ENCODE results near the gene CNFN.

The CNFN gene, protein sequence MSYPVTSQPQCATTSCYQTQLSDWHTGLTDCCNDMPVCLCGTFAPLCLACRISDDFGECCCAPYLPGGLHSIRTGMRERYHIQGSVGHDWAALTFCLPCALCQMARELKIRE

DNA sequence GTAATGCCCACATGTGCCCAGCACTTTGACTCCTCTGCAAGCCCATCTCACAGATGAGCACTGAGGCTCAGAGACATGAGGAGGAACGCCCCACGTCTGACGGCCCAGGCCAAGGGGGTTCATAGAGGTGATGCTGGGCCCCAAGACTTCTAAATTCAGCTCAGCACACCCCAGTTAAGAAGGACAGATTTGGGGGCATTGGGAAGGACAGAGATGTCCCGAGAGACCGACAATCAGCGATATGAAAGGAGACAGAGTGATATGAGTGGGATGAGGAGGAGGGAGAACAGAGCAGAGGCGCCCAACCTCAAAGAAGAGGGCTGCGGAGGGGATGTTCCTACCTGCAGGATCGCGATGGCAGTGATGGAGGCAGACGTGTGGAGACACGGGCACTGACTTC is at the start of gene CNFN:
Gene CNFN (minus strand): TSS at position 399 of the 400 bp plus-strand sequence. CDS start 1,260 bp downstream, outside the sequence.
- DNase-seq = no peak

DNA sequence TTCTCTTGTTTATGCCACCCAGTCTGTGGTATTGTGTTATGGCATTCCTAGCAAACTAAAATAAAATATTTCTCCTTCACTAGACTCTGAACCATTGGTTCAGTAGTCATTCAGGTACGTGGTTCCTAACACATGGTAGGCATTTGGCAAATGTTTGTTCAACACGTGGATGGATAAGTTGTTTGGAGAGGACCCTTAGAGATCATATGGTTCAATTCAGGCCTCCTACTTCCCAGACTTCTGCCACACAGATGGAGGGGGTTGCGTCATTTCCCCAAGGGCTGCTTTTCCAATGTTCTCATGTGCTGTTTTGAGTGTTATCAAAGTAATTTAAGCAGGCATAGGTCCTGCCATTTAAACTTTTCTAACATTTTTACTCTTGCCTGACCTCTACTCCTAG is 45.9 kb upstream of the CNFN start:
- DNase-seq = peak; percentile 52

DNA sequence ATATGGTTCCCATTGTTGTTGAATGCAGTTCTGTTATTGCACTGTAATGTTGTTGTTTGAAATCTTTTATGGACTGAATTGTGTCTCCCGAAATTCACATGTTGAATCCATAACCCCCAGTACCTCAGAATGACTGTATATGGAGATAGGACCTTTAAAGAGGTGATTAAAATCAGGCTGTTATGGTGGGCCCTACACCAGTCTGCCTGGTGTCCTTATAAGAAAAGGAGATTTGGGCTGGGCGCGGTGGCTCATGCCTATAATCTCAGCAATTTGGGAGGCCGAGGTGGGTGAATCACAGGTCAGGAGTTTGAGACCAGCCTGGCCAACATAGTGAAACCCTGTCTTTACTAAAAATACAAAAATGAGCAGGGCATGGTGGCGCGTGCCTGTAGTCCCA is 45.2 kb upstream of the CNFN start:
- DNase-seq = no peak

DNA sequence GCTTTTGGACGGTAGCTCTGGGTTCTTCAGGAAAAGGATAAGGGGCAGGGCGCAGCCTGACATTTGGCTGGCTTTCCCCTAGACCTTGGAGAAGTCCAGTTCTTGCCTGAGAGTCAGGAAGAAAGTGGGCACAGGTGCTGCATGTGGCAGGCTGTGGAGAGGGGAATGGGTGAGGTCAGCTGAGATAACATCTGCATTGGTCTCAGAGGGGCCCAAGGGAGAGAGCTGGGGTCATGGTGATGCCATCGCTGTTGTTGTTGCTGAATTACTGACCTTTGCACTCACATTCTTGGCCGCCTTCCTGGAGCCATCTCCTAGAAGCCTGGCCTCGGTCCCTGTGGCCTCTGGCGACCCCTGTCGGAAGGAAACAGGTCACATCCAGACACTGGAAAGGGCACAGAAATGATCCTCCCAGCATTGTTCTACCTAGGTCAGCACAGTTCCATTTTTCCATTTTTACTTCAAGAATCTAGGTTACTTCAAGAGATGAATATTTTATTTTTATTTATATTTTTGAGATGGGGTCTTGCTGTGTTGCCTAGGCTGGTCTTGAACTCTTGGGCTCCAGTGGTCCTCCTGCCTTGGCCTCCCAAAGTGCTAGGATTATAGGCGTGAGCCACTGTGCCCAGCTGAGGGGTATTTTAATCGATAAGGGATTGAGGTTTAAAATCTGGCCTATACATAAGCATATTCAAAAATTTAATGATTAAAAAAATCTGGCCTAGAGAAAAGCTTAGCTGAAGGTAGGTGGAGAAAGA is 43.6 kb upstream of the CNFN start:
- peak; percentile 44 for DNase-seq

DNA sequence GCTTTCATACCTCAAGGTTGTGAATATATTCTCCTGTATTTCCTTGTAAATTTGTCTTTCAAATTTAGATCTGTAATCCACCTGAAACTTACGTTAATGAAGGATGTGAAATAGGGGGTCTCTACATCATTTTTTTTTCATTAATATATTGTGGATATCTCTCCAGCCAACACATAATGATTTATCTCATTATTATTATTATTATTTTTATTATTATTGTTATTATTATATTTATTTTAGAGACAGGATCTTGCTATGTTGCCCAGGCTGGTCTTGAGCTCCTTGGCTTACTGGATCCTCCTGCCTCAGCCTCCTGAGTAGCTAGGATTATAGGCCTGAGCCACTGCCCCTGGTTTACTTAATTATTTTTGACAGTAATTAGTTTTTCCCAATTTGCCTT is 41.4 kb upstream of the CNFN start:
- no peak for DNase-seq

DNA sequence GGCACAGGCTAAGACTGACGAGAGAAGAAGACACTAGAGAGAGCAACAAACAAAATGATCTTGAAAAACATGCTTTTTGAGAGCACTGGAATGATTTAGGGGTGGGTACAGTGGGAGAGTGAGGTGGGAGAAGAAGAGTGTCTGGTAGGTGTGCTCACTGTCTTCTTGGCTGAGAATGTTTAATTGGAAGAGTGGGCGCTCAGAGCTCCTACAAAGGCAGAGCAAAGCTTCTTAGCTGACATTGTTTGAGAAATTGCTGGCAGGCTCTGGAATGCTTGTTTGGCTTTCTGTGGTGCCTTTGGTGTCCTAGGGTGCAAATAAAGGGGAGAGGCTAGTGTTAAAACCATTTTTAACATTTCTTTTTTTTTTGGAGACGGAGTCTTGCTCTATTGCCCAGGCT is 38.6 kb upstream of the CNFN start:
- DNase-seq = no peak

DNA sequence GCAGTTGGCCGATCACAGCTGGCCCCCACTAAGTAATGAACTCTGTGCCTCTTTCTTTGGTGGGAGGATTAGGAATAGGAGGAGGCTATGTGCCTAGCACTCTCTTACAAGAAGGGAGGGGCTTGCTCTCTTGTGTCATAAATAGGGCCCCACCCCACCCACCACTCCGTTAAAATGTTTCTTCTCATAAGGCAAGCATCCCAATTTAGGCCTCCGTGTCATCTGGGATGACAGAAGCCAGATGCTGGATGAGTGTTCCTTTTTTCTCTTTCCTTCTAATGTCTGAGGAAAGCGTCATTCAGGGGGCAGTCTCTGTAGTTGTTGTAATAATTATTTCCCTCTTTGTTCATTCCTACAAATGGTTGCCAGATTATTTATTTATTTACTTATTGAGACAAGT is 37.2 kb upstream of the CNFN start, which contains the start of gene LIPE:
Gene LIPE (minus strand): TSS at position 76 of the 400 bp plus-strand sequence. CDS start 239 bp downstream, outside the sequence.
- DNase-seq = no peak

DNA sequence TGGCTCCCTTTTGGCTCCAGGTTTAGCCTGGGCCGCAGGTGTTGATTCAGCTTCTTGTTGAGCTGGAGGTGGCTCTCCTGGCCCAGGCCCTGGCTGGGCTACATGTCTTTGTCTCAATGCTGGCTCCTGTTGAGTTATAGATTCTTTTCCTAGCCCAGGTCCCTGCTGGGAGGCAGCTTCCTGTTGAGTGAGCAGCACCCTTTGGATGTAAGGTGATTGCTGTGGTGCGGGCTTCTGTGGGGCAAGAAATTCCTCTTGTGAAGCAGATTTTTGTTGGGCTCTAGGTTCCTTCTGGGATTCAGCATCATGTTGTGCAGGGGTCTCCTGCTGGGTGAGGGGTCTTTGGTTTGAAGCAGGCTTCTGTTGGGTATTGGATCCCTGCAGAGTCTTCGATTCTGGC is 36.5 kb upstream of the CNFN start:
- DNase-seq = no peak

DNA sequence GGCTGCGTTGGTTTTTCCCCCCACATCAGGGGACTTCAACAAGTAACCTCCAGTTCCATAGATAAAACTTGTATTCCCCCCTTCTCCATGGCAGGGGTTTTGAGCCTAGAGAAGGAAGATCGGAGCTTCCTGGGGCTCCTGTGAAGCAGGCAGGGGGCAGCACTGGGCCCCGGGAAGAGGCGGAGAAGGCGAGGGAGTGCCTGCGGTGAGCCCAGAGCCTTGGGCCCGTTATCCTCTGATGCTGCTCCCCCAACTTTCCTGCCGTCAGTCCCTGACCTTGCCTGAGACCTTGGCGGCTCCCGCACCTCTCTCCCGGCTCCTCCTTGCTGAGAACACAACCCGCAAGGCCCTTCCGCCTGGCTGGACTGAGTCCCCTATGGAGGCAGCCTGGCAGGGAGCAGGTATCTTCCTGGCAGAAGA is 34.6 kb upstream of the CNFN start:
- no peak for DNase-seq

DNA sequence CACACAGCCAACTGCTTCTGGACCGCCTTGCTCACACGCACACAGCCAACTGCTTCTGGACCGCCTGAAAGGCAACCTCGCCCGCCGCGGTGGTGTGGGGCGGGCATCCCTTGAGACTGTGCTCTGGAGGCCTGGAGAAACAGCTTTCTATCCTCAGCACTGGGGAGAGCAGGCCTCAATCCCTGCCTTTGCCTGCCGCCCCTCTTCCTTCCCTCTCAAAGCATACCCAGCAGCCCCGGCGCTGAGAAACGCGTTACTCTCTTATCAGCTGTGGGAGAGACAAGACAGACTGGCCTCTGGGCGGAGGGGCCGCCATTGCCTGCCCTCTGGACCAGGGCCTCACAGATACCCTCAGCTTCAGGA is 34.2 kb upstream of the CNFN start:
- DNase-seq = no peak

DNA sequence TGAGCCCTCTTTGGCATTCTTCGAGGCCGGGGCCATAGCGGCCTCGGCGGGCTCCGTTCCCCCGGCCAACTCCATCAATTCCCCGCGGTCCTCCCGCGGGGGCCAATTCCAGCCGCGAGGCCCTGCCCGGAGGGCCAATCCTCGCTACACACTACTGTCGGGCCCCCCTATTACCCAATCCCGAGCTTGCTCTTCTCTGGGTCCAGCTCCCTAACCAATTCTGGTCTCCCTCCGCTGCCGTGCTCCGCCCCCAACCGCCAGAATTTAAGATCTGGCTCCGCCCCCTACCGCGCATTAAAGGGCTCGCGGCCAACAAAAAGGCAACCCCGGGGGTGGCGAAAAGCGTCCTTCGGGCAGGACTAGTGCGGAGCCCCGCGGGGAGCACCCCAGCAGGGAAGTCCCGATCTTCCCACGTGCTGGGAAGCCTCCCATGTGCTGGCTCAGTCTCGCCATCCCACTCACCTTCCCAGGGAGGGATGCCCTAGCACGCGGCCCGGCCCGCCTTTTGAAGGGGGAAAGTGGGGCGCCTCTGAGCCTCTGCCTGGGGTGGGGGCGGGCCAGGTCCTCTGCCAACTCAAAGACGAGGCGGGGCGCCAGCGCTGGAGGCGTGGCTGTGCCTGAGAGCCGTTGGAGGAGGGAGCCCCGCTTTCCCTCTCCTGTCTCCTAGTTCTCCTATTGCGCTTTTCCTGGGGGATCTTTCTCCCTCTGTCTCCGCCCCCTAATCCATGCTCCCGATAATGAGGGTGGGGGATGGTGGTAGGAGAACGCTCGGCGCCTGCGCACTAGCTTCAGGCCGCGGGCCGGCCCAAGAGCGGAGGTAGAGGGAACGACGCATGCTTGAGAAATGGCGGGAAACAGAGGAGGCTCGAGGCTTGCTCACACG is 33.6 kb upstream of the CNFN start:
- peak; percentile 95 for DNase-seq

DNA sequence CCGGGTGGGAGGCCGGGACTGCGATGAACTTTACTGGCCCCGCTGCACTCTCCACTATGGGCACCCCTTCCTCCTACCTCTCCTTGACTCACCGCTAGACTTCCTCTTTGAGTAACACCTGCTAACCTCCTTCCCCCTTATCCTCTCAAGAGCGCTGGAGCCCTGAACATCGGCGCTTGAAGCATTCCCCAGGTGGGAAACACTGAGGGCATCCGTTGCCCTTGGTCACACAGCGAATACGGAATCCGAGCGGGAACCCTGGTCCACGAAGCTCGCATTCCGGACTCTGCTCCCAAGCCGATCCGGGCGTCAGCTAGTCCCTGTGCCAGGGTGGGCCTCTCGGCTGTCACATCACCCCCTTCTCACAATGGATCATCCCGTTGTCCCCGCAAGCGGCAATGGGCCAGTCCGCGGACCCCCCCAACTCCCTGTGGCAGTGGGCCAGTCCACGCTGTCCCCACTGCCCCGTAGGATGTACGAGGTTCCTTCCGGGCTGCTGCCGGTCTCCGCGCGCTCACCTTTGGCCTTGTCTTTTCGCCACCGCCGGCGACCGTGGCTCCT is 32.9 kb upstream of the CNFN start:
- no peak for DNase-seq

DNA sequence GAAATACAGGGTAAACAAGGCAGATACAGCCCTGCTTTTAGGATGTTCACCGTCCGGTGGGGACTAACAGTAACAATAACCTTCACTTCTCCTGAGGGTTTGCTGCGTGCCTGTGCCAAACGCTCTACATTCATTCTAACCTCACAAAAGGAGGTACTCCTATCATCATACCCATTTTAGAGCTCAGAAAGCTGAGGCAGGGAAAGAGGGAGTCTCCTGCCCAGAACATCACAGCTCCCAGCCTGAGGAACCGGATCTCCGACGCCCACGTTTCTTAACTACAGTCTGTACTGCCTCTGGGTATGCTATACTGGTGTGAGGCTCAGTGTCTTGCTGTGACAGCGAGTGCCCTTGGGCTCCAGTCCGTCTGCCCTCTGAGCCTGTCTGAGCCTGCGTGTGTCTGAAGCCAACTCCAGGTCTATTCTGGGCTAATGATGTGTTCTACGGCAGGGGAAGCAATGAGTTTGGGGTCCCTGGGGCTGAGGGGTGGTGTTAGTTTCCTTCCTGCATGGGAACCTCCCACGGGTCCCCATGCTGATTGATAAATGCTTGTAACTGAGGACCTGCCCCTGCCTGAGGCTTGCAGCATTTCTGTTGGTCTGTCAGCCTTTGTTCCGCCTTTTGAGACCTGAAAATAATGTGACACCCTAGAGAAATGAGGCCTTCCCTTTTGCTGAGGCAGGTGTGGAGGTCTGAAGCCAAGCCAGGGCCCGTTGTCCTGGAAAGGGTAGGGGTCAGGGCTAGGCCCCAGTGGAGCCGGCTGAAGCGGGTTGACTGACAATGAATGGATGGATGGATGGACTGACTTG is 32.2 kb upstream of the CNFN start:
- no peak for DNase-seq

DNA sequence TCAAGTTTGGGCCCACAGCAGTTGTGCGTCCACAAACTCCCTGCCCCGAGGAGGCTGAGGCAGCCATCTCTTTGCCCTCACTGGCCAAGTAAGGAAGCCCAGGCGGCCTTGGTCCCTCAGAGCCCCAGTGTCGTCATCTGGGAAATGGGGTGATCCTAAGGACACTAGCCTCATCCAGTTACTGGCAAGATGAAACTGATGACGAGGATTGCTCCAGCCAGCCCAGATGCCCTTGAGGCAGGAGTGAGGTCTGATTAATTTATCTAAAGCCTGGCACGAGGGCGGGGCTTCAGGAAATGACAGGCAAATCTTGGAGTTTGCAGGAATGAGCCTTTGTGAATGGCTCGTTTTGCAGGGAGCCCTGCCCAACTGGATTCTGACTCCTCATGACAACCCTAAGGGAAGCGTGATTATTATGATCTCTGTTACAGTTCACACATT is 31.5 kb upstream of the CNFN start:
- no peak for DNase-seq

DNA sequence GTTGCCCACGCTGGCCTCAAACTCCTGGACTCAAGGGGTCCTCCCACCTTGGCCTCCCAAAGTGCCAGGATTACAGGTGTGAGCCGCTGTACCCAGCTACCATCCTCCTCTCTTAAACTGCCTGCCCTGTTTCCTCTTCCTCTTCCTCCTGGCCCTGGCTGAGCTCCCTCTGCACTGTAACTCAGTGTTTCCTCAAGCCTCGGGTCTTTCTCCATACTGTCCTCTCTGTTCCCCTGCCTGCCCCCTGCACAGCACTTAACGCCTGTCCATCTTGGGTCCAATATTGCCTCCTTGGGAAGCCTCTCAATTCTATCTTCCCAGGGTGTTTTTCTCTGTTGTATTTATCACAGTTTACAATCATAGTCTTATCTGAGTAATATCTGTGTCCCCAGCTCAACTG is 31.0 kb upstream of the CNFN start:
- DNase-seq = no peak

DNA sequence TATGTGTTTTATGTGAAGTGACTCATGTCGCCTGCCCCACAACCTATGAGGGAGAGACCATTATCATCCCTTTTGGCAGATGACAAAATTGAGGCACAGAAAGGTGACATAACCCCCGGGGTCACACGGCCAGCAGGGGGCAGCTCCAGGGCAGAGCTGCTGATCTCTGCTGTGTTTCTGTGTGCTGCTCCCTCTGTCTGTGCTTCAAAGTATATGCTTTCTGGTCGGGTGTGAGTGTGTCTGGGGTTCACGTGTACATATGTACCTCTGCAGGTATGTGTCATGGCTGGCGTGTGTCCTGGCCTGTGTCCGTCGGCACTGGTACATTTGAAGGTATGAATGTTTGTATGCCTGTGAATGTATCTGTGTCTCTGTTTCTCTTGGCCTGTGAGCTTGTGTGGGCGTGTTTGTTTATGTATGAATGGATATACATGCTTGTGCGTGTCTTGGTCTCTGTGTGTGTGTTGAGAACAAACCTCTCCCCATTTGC is 30.0 kb upstream of the CNFN start:
- no peak for DNase-seq

DNA sequence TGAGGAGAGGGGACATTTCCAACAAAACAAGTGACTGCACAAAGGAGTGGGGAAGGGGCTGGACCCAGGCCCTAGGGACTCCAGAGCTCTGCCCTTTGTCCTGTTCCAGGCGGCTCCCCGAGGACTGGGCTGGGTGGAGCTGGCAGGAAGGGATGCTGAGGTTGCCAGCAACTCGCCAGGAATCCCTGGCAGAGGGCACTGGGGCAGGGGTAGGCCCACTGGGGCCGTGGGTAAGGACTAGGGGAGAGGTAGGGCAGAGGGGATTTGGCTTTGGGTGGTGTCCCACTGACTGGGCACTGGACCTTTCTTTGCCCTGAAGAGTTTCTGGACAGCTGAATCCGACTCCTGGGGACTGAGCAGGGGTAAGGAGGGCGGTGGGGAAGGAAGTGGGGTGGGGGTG is 29.2 kb upstream of the CNFN start:
- DNase-seq = no peak

DNA sequence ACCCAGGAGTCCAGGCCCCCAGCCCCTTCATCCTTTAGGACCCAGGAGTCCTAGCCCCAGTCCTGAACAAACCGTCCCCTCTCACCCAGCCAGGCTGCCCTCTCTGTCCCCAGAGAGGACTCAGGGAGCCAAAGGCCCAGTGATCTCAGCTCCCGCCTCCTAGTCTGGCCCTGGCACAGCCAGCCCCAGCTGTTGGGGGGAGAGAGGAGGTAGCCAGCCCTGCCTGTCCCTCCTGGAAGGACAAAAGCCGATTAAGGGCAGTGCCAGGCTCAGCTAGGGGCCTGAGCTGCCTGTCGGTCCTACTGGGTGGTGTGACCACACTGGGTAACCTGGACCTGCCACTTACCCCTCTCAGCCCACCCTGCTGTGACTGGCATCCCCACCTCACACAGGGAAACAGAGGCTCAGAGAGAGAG is 22.6 kb upstream of the CNFN start:
- no peak for DNase-seq

DNA sequence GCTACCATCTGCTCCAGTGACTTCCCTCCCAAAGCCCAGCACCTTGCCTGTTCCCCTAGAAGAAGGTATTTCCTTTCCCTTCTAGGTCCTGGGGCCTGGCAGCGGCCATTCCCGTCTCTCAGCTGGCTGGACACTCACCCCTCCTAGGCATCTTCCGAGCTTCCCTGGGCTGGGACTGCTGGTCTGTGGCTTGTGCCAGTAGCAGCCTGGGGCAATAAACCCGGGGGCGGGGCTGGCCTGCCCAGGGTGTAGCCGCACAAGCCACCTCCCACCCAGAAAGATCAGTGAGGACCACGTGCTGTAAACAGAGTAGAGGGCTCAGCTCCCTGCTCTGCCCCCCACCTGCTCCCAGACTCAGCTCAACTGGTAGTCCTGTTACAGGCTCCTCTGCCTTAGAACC is 22.1 kb upstream of the CNFN start:
- DNase-seq = no peak

DNA sequence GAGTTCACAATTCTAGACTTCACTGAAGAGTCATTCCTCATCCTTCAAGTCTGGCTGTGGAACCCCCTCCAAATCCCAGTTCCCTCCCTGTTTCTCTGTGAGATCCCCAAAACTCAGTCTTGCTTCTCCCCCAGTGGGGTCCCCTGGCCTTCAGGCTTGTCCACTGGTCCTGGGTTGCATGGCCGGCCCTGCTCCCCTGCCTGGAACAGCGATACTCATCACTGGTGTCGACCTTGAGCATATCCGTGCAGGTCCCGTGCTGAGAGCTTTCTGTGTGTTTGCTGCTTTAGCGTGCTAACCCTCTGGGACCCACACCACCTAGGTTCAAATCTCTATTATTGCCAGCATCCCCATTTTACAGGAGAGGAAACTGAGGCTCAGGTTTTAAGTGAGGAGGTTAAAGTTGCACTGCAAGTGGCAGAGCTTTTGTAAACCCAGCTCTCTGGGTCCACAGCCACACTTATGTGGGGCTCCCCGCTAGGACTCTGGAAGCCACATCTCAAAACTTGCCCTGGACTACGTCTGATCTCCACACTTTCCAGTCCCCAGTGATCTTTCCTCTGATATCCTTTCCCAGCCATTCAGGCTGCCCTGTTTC is 21.6 kb upstream of the CNFN start:
- no peak for DNase-seq

DNA sequence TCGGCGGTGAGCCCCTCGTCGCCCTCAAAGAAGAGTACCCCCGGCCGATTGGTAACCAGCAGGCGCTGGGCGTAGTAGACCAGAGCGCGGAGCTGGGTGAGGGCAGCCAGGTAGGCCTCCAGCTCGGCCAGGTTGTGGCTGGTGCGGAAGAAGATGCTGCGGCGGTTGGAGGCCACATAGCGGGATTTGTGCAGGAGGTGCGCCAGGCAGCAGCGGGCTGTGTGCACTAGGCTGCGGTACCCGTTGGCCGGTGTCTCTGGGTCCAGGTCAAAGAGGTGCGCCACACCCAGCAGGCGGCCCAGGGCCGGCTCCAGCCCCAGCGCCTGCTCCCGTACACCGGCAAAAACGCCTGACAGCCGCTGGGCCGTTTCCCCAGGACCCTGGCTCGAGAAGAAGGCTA is 20.3 kb upstream of the CNFN start:
- no peak for DNase-seq

DNA sequence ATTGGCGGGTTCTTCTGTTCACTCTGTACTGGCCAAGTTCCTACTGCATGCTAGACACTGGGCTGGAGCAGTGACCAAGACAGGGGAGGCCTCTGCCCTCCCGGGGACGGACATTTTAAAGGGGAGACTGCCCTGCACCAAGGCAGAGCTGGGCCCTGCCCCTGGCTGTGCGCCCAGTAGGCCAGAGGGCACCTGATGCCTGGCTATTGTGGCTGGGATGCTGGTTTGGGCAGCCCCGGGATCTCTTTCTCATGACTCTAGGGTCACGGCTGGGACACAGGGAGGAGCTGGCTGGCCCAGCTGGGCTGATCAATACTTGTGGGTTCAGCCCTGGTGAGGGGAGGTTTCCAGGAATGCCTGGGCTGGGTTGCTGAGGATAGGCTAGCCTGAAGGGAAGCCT is 19.4 kb upstream of the CNFN start:
- no peak for DNase-seq

All from fibroblast of upper back skin (primary cell).